Lower lobe of right lung (tissue), 2 donors: ENCODE measurements around the gene ADGRA1. TPM values are rescaled to one million over a fixed set of nuclear protein-coding genes. Genes with fewer than 3 reads are reported as not detected.

Source experiments
- ATAC-seq, 2 donors: fragments of 200-7000 bp; cut with Tn5 transposase; one replicate each; pipeline ENCODE4 v1.9.1; 2020 to 2022; ENCODE audit warnings: mild to moderate bottlenecking in 2 of 2, moderate library complexity in 2 of 2
- DNase-seq: peaks from one replicate; pipeline ENCODE4 v3.0.0-alpha.2; 2020
- H3K27ac ChIP-seq: fragments of 200-600 bp; one replicate; pipeline ENCODE4 v1.8.0; 2022
- H3K27me3 ChIP-seq: fragments of 200-600 bp; one replicate; pipeline ENCODE4 v1.8.0; 2022; ENCODE audit warnings: low read depth
- H3K36me3 ChIP-seq: fragments of 200-600 bp; one replicate; pipeline ENCODE4 v1.8.0; 2022; ENCODE audit warnings: mild to moderate bottlenecking
- H3K4me1 ChIP-seq: fragments of 200-600 bp; one replicate; pipeline ENCODE4 v1.8.0; 2022
- H3K4me3 ChIP-seq: fragments of 200-600 bp; one replicate; pipeline ENCODE4 v1.8.0; 2022; ENCODE audit warnings: mild to moderate bottlenecking
- H3K9me3 ChIP-seq: fragments of 200-600 bp; one replicate; pipeline ENCODE4 v1.8.0; 2022
- intact Hi-C: fragments of 100-400 bp; cut with DNase I; formaldehyde crosslinking; loops from one replicate; pipeline ENCODE4 v1.11.0; 2022
- long read RNA-seq: library from polyadenylated mRNA; unstranded; transcript quantifications from one replicate; pipeline ENCODE4 v2.0.0, GENCODE V29; 2021
- total RNA-seq: library from RNA; stranded (reverse); fragmentation: NEBNext Ultra II Directional; extraction: Animal tissue kit (Norgen Biotek cat#: 25700); gene quantifications from one replicate; pipeline ENCODE4 v1.2.1, GENCODE V29; 2021
- TF ChIP-seq, protein P1 (sequence below): fragments of 200-600 bp; IDR thresholded peaks from one replicate; pipeline ENCODE4 v1.8.0; 2022; ENCODE audit warnings: antibody characterized with exemption, mild to moderate bottlenecking
- donor health status: DM: no; HTN: yes; CAD: no; lungs with severe emphysema.

ADGRA1 gene, protein sequence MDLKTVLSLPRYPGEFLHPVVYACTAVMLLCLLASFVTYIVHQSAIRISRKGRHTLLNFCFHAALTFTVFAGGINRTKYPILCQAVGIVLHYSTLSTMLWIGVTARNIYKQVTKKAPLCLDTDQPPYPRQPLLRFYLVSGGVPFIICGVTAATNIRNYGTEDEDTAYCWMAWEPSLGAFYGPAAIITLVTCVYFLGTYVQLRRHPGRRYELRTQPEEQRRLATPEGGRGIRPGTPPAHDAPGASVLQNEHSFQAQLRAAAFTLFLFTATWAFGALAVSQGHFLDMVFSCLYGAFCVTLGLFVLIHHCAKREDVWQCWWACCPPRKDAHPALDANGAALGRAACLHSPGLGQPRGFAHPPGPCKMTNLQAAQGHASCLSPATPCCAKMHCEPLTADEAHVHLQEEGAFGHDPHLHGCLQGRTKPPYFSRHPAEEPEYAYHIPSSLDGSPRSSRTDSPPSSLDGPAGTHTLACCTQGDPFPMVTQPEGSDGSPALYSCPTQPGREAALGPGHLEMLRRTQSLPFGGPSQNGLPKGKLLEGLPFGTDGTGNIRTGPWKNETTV
- total RNA-seq, result 0.38 TPM
- long read RNA-seq, partial matches to known transcripts, result 0 of 3 reads
- long read RNA-seq, other reads (novel, unspliced or antisense), result 3 of 3 reads

DNA sequence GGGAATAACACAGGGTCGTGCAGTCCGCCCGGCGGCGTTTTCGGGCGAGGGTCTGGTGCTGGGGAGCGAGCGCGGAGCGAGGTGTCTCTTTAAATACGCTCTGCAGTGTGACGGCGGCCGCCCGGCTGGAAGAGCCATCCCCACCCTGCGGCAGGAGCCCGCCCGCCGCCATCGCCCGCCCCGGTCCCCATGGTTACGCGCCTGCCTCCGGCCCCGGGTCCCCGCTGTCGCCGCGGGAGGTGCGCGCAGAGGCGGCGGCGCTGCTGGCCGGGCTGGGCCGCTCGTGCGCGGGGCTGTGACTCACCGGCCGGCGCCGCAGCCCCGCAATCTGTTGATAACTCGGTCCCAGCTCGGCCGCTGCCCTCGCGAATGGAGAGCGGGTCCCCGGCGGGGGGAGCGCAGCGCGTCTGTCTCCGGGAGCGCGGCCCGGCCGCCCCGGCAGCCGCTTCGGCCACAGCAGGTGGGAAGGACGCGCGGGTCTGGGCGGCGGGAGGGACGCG lies at the start of gene ADGRA1:
Gene ADGRA1, plus strand, starts transcription at position 246 of the 500 bp plus-strand sequence. CDS start 986 bp downstream, outside the sequence.
- no peaks in the 10 kb centered on the region for H3K4me1 ChIP-seq

DNA sequence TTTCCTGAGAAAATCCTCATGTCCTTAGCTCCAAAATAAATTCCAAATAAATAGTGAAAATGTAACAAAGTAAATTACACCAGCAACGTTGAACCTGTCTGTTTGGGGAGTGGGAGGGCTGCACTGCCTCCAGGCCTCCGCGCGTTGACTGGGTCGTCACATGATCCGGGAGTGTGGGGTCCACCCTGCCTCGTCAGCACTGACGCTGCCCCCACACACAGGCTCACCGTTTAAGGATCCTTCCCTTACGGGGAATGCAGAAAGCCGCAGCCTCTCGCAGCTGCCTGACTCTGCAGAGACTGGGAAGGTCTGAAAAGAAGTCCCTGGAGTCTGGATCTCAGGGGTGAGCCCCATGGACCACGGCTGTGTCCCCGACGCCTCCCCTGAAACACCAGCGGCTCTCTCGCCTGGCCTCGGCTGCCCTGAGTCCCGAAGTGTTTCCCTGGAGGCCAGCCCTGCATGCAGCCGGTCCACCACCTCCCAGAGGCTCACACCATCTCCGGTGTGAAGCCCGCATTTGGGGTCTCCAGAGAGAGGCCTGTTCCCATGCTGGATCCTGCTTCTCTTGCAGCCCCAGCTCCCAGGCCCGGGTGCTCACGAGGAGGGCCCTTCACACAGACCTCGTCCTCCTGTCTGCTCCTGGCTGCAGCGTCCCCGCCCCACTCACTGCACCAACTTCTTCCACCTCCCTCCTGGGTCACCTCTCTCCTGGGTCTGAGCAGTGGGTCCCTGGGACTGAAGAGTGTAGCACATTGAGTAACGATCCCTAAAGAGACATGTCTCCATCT lies 49.5 kb upstream of the ADGRA1 start:
- H3K27me3 ChIP-seq, result peaks cover 23% of the 10 kb centered on the region
- no peak overlapping the region for H3K27ac ChIP-seq
- TF ChIP-seq, protein P1, sequence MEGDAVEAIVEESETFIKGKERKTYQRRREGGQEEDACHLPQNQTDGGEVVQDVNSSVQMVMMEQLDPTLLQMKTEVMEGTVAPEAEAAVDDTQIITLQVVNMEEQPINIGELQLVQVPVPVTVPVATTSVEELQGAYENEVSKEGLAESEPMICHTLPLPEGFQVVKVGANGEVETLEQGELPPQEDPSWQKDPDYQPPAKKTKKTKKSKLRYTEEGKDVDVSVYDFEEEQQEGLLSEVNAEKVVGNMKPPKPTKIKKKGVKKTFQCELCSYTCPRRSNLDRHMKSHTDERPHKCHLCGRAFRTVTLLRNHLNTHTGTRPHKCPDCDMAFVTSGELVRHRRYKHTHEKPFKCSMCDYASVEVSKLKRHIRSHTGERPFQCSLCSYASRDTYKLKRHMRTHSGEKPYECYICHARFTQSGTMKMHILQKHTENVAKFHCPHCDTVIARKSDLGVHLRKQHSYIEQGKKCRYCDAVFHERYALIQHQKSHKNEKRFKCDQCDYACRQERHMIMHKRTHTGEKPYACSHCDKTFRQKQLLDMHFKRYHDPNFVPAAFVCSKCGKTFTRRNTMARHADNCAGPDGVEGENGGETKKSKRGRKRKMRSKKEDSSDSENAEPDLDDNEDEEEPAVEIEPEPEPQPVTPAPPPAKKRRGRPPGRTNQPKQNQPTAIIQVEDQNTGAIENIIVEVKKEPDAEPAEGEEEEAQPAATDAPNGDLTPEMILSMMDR, result no peak
- H3K9me3 ChIP-seq, result no peaks in the 10 kb centered on the region
- H3K4me1 ChIP-seq, result no peaks in the 10 kb centered on the region
- H3K4me3 ChIP-seq, result no peak overlapping the region
- ATAC-seq (no peak), DNase-seq (no peak)
- intact Hi-C loops, result no loop called here
- no peaks in the 10 kb centered on the region for H3K36me3 ChIP-seq

More for the DNA sequence above, at the start of gene ADGRA1:
- peaks cover 82% of the 10 kb centered on the region for H3K27me3 ChIP-seq
- no peaks in the 10 kb centered on the region for H3K9me3 ChIP-seq
- no peak for DNase-seq
- TF ChIP-seq, protein P1, result no peak
- intact Hi-C loops, result no loop called here
- no peak within 1 kb of the TSS for H3K4me3 ChIP-seq
- no peak within 1 kb of the TSS for H3K27ac ChIP-seq
- H3K36me3 ChIP-seq, result no peaks in the 10 kb centered on the region
- ATAC-seq, result no peak

DNA sequence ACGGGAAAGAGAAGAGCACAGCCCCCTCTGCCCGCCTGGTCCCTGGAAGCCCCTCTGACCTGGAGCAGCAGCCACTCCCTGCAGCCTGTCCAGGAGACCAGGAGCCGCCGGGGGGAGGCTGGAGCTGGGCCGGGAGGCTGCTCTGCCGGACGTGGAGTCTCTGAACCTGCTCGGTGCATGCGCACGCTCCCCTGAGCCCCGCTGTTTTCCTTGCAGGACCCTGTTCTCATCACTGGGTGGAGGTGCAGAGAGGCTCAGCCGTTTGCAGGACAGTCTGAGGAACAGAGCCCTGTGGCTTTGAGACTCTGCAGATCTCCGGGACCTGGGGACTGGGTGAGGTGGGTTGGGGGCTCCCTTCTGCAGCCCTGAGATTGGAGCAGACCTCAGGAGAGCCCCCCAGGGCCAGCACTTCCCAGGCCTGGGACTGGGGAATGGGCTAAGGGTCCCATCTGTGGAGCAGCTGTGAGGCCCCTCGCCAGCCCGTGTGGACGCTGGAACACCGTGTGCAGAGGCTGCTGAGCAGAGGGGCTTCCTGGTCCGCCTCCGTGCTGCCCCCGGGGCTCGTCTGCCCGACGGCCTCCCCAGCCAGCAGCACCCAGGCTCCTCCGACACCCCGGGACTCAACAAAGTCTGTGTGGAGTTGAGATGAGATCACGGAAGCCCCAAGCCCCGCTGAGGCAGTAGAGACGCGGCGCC lies 48.5 kb upstream of the ADGRA1 start:
- Histone ChIP-seq H3K4me1 (no peaks in the 10 kb centered on the region), H3K36me3 (no peaks in the 10 kb centered on the region), H3K27me3 (peaks cover 23% of the 10 kb centered on the region), H3K4me3 (no peak overlapping the region), H3K27ac (no peak overlapping the region), H3K9me3 (no peaks in the 10 kb centered on the region)
- TF ChIP-seq, protein P1, result no peak
- DNase-seq (no peak), ATAC-seq (no peak)
- intact Hi-C loops, result no loop called here

DNA sequence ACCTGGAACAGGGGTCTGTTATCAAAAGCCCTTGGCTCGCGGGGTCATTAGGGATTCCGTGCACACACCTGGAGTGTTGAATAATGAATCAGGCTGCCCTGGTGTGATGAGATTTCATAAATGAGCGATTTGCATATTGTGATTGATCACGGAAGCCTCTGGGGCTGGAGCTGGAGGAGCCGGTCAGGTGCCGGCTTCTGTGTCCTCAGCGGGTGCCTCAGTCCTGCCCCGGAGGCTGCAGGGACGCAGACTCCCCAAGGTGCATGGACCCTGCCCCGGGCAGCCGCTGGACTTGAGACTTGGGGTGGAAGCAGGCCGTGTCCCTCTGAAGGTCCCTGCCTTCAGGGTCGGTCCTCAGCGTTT lies 47.9 kb upstream of the ADGRA1 start:
- TF ChIP-seq, protein P1, result no peak
- H3K9me3 ChIP-seq, result no peaks in the 10 kb centered on the region
- peaks cover 23% of the 10 kb centered on the region for H3K27me3 ChIP-seq

DNA sequence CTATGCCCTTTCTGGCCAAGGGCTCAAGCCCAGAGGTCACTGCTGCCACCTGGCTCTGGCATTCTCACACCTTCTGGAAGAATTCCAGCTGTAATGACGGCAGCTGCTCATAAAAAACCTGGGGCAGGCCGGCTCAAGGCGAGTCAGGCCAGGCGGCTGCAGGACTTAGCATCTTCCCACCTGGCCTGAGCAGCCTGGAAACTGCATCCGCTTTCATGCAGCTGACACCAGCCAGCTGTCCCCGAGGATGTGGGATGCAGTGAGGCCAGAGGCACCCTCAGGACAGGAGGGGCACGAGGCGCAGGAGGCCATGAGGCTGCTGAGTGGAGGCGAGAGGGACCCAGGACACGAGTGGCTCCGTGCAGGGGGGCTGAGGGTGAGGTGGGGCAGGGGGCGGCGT lies 47.5 kb upstream of the ADGRA1 start:
- H3K4me3 ChIP-seq, result no peak overlapping the region
- H3K27me3 ChIP-seq, result peaks cover 23% of the 10 kb centered on the region
- intact Hi-C loops, result no loop called here
- TF ChIP-seq, protein P1, result no peak
- H3K4me1 ChIP-seq, result no peaks in the 10 kb centered on the region
- DNase-seq, result no peak
- H3K9me3 ChIP-seq, result no peaks in the 10 kb centered on the region
- H3K36me3 ChIP-seq, result no peaks in the 10 kb centered on the region
- no peak for ATAC-seq
- no peak overlapping the region for H3K27ac ChIP-seq

More for the DNA sequence above, 47.9 kb upstream of the ADGRA1 start:
- no peak overlapping the region for H3K27ac ChIP-seq
- intact Hi-C loops, result no loop called here
- H3K4me1 ChIP-seq, result no peaks in the 10 kb centered on the region
- ATAC-seq (no peak), DNase-seq (no peak)
- H3K36me3 ChIP-seq, result no peaks in the 10 kb centered on the region
- H3K4me3 ChIP-seq, result no peak overlapping the region
